Stimulated activated naive CD8-positive, alpha-beta T cell treated with anti-CD3 and anti-CD28 coated beads, Interleukin-15, Interleukin-2, amounts not matched to agents 100 U/mL and 50 U/mL, for 24 hours (primary cell): Measurements from ENCODE around the gene ST6GALNAC3.
A peak's percentile ranks its signal among the peaks of the same experiment; 100 is the strongest.

Source experiments
- ATAC-seq: fragments of 150-1000 bp; cut with Tn5 transposase; one replicate; pipeline ENCODE4 v1.10.0; 2021
- DNase-seq: peaks from one replicate; pipeline ENCODE4 v3.0.0; 2021

The ST6GALNAC3 gene

GRCh38 chr1:76507376-76507775 lies 432.8 kb downstream of the ST6GALNAC3 start:
- no peak for ATAC-seq
- DNase-seq, result no peak

DNA sequence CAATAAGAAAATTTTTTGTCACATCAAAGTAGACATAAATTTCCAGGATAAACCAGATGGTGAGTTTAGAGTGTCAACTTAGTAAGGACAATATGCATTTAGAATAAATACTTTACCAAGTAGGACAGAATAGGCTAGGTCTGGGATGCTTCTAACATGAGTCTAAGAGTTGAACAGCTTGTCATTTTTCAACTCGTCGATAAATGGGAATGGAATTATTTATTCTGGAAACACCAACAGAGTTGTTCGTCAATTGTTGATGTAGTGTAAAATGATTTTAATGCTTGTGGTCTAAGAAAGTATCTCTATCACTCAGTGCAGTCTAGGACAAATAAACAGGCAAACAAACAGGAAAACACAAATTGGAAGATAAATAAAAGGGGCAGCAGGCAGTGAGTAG lies 434.3 kb downstream of the ST6GALNAC3 start:
- ATAC-seq, result no peak
- no peak for DNase-seq

DNA sequence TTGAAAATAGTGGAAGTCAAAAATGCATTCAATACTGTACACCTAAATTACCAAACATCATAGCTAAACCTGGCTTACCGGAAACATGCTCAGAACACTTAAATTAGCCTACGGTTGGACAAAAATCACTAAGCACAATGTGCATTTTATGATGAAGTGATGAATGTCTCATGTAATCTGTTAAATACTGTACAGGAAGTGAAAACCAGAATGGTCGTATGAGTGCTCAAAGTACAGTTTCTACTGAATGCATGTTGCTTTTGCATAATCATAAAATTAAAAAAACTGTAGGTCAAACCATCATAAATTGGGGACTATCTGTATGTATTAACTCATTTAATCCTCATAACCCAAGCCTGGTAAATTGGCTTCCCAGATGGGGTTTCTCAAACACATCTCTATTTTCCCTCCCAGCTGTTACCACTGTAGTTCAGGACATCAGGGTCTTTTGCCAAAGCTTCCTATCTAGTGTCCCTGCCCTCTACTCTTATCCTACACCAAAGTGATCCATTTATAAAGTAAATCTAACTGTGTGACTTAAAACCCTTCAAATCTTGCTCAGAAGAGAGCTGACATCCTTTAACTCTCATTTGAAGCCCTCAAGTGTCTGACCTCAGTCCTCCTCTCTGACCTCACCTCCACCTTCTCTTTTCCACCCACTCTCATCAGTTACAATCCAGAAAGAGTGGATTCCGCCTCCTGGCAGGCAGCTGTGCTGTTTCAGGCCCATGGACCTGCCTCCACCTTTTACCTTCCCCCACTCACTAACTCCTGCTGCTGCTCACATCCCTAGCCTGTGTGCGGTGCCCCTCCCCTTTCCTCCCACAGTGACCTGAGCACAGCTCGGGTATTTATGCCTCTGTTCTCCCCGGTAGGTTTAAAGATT lies 436.4 kb downstream of the ST6GALNAC3 start:
- no peak for ATAC-seq
- peak; percentile 4 for DNase-seq

GRCh38 chr1:76511558-76512179 lies 437.1 kb downstream of the ST6GALNAC3 start:
- no peak for ATAC-seq
- DNase-seq, result no peak

GRCh38 chr1:76530953-76531352 lies 456.4 kb downstream of the ST6GALNAC3 start:
- ATAC-seq, result no peak
- no peak for DNase-seq

- no peak for DNase-seq
Observed at GRCh38 chr1:76541618-76542017, 467.1 kb downstream of the ST6GALNAC3 start.

DNA sequence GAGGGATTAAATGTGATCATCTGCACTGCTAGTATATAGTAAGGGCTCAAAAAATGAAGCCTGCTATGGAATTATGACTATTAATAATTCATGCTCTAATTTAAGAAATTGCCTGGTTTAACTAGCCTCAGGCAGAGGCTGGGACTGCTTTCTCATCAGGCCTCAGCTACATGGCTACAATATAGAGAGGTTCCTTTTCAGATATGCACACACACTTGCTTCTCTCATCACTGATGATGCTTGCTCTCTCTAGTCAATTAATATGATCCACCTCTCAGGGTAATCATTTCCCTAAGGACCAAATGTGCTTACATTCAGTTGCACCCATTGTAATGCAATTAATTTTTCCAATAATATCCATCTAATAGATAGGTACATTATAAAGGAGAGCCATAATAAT lies 467.8 kb downstream of the ST6GALNAC3 start:
- ATAC-seq, result no peak
- DNase-seq, result no peak

More at GRCh38 chr1:76541618-76542017, 467.1 kb downstream of the ST6GALNAC3 start:
- no peak for ATAC-seq

- ATAC-seq (no peak), DNase-seq (no peak)
Observed at GRCh38 chr1:76543495-76543894, 468.9 kb downstream of the ST6GALNAC3 start.

DNA sequence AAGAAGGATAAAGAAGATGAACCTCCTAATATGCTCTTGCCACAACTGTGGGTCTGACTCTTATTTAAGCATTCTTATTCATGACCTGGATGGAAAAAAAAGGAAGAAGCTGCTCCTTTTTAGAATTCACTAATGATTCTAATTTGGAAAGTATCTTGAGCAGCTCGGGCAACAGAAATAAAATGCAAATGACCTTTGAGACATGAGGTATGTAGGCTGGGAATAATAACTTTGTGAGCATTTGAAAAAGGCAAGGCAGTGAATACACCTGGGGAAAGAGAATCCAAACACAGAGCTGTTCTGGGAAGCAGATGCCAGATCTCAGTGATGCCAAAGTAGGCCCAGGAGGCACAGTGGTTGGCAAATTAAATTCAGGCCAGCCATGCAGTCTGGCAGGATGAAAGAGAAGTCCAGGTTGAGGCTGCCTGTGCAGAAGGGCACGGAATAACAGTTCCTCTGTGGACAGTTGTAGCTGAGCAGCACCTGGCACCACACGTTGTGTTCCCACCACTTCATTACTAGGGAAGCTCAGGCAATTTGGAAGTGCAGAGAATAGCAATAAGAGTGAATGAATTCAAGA lies 471.9 kb downstream of the ST6GALNAC3 start:
- DNase-seq, result no peak
- no peak for ATAC-seq

- DNase-seq, result no peak
- ATAC-seq, result no peak
Observed at GRCh38 chr1:76547916-76548315, 473.4 kb downstream of the ST6GALNAC3 start.

DNA sequence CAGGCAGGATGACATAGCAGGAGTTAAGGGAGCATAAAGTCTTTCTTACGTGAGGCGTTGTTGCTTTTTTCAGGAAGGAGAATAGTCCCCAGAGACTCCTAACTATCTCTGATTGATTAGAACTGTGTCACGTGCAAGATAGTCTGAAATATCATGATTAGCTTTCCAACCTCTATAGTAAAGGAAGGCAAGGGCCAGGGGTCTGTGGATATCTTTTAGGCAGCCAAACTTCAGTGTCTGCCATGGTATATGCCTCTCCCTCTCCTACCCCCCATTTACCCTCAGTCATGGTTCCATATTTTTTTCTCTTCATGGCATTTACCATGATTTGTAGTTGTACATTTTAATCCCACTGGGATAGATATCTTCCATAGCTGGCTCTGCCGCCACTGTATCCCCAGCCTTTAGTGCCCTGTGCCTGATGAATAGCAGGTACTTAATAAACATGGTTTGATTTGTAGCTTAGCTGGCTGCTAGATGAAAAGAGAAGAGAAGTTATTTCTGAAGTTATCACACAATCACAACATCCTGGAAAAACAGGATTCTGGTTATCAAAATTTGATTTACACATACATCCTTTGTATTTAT lies 474.1 kb downstream of the ST6GALNAC3 start:
- DNase-seq, result no peak

DNA sequence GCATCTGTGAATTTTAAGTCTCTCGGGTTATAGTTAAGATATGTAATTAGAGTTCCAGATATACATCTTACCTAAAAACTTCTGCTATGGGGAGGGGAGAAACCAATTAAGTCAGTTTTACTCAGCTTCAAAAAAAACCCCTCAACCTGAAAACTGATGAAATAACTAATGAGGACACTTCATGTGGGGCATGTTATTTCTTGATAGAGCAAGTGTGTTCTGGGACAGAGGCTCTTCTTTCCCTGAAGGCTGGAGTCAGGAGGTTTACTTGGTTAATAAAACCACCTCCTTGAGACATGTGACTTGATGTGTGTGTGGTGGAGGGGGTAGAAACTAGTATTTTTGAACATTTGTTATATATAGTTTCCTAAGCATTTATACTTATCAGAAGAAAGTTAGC lies 479.7 kb downstream of the ST6GALNAC3 start:
- DNase-seq (no peak), ATAC-seq (no peak)

More for the DNA sequence above, 474.1 kb downstream of the ST6GALNAC3 start:
- ATAC-seq, result no peak

GRCh38 chr1:76562292-76562691 lies 487.7 kb downstream of the ST6GALNAC3 start:
- no peak for DNase-seq
- no peak for ATAC-seq

DNA sequence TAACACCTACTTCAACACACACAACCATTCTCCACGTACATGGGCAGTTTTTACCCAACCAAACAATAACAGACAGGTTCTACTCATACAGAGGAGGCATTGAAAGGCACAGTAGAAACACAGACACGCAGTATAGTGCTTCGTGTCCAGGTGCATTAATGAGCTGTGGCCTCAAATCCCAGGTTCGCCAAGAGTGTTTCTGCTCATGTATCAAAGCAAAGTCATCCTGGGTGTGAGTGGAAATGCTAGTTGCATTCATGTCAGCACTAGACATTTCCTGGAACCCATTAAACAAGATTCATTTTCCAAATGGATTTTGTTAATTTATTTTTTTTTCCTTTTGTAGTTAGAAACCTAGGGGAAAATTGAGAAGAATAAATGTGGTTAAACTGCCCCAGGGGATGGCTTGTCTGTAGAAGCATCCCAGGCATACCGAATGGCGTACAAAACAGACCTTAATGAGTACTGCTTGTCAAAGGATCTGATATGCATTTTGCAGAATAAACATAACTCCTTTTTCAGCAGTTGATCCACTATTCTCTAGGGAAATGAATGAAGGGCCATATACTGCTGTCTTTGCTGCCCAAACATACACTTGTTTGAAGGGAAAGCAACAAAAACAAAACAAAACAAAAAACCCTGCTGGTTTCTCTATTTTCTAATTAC lies 494.2 kb downstream of the ST6GALNAC3 start:
- ATAC-seq (no peak), DNase-seq (no peak)

GRCh38 chr1:76571248-76571647 lies 496.7 kb downstream of the ST6GALNAC3 start:
- no peak for DNase-seq
- no peak for ATAC-seq

DNA sequence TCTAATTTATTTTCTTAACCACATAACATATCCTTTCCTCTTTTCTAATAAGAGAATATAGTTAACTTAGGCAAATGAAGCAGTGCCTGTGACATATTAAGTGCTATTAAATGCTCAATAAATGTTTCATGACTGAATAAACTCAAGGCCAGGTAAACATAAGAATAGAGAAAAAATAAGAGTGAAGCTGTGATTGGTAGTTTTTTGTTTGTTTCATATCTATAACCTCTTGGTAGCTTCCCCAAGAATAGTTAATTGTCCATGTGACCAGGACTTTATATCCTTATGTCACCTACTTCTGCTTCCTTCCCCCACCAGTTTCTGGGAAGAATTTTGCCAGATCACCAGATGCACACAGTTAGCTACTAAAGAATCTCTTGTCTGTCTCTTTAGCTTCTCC lies 497.7 kb downstream of the ST6GALNAC3 start:
- DNase-seq (no peak), ATAC-seq (no peak)

- ATAC-seq (no peak), DNase-seq (no peak)
Observed at GRCh38 chr1:76576876-76577524, 502.5 kb downstream of the ST6GALNAC3 start.

- ATAC-seq (no peak), DNase-seq (no peak)
Observed at GRCh38 chr1:76577525-76578185, 503.1 kb downstream of the ST6GALNAC3 start.

DNA sequence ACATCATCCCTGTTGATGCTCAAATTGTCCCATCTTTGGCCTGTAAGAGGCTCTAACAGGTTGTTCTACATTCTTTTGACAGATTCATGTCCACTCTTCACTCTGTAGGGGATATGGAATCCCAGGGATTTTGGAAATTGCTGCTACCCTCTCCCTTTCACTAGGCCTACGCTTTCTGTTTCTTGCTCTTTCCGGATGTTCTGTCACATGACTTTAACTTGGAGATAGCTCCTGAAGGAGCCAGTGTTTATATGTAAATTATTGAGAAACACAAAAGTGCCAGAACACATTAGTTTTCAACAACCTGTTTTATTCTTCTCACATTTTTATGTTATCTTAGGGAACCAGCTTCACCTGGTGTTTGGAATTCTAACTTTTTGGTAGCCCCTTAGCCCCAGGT lies 505.7 kb downstream of the ST6GALNAC3 start:
- ATAC-seq (no peak), DNase-seq (no peak)

GRCh38 chr1:76581712-76582111 lies 507.2 kb downstream of the ST6GALNAC3 start:
- DNase-seq (no peak), ATAC-seq (no peak)

DNA sequence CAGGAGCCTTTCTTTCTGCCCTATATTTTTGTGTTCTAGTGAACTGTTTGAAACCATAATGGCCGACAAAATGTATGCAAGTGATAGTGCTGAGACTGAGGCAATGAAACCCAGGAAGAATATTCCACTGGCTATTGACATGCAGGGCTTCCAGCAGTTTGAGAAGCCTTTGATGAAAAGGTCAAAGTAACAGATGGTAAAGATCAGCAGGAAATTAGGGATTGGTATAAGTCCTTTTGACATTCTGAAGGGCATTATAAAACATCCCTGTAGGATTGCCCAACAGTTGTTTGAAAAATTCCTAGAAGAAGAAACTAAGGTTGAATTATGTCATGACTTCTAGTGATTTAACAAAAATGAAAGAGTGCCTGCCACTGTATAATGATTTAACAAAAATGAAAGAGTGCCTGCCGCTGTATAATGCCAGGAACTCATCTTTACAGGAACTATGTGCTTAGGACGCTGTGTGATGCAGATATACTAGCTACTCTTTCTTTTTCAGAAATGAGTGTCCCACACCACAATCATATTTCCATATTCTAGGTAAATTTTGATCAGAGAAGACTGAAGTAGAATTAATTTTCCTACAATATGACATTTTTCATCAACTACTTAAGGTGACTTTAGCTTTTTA lies 508.8 kb downstream of the ST6GALNAC3 start:
- DNase-seq (no peak), ATAC-seq (no peak)
